ENCODE data around the gene RAD51C.

DNA sequence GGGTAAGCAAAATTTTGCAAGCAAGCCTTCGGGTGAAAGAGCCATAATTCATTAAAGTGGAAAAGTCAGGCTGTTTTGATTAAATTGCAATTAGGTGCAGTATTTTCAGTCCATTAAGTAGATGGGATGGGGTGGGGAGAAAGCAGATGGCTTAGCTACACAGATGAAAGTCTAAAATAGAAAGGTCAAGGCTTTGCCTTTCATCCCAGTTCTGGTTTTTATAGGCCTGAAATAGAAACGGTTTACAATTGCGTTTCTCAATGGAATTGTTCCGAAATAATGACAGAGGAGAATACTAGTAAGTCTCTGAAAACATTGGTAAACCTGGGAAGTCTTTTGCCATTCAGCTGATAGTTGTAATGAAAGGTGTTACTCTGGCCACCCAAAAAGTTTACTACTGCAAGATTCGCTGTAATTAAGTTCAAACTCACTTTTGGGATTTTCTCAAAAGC lies 64.8 kb downstream of the RAD51C start:
- TF ChIP-seq CTCF (conservative IDR thresholded peaks at IDR 0.05; ENCODE audit: low read length) (no peak), EZH2phosphoT487 (IDR thresholded peaks at IDR 0.05; ENCODE audit: borderline replicate concordance, low read depth, low read length) (no peak)

Measured in OCI-LY7 (cell line).